ENCODE results near the gene LRRC47. TPM values are rescaled to one million over a fixed set of nuclear protein-coding genes. Genes with fewer than 3 reads are reported as not detected.

The LRRC47 gene
- total and polyA plus RNA-seq, 2 of the 13 experiments (the other 11 are each of a cell fraction or from before 2014, with no cell fraction given) = 18.3 to 52.5 TPM

- TF ChIP-seq PBX3 (CRISPR knock-in tag; IDR thresholded peaks at IDR 0.05; ENCODE audit: borderline replicate concordance) (0 out of 2 replicates have a peak, but pooled peaks have one; percentile 4), ZNF441 (CRISPR knock-in tag; IDR thresholded peaks at IDR 0.05; ENCODE audit: borderline replicate concordance) (peak; percentile 20; the same call in 1 of the 2 replicates), SMAD1 (CRISPR knock-in tag; IDR thresholded peaks at IDR 0.05; ENCODE audit: borderline replicate concordance, low read depth) (0 out of 2 replicates have a peak, but pooled peaks have one; percentile 0), TGIF2 (CRISPR knock-in tag; IDR thresholded peaks at IDR 0.05) (peak; percentile 55; the same call in 1 of the 2 replicates), MXD3 (CRISPR knock-in tag; IDR thresholded peaks at IDR 0.05) (0 out of 2 replicates have a peak, but pooled peaks have one; percentile 2), ELF3 (CRISPR knock-in tag; IDR thresholded peaks at IDR 0.05) (0 out of 2 replicates have a peak, but pooled peaks have one; percentile 8), NR1H2 (CRISPR knock-in tag; IDR thresholded peaks at IDR 0.05; ENCODE audit: borderline replicate concordance, low read depth) (peak; percentile 24; the same call in 1 of the 2 replicates), ZNF431 (CRISPR knock-in tag; IDR thresholded peaks at IDR 0.05; ENCODE audit: borderline replicate concordance, low read depth) (0 out of 2 replicates have a peak, but pooled peaks have one; percentile 13), PRPF4 (IDR thresholded peaks at IDR 0.05; ENCODE audit: low read depth, low read length, poor library complexity, severe bottlenecking) (no peak), HNF4G (IDR thresholded peaks at IDR 0.05; ENCODE audit: borderline replicate concordance, low read depth, low read length) (no peak), HNF4G (CRISPR knock-in tag; IDR thresholded peaks at IDR 0.05; ENCODE audit: borderline replicate concordance, low read depth) (0 out of 2 replicates have a peak, but pooled peaks have one; percentile 4)
Measured at GRCh38 chr1:3774946-3775489, 21.3 kb downstream of the LRRC47 start (continued).
